ENCODE measurements around the gene MCL1. TPM values are rescaled to one million over a fixed set of nuclear protein-coding genes. Genes with fewer than 3 reads are reported as not detected.
A peak's percentile ranks its signal among the peaks of the same experiment; 100 is the strongest.

Gene MCL1
- total and polyA plus RNA-seq, 10 of the 15 experiments (the other 5 are each of a cell fraction or from before 2014, with no cell fraction given): 18.1 to 148 (median 86.4) TPM

- TF ChIP-seq CBX5 (IDR thresholded peaks at IDR 0.05; ENCODE audit: low read depth) (no peak), RAD51 (IDR thresholded peaks at IDR 0.05) (0 out of 2 replicates have a peak, but pooled peaks have one; percentile 10), TCF7 (IDR thresholded peaks at IDR 0.05; ENCODE audit: borderline replicate concordance) (no peak), TCF12 (IDR thresholded peaks at IDR 0.05; ENCODE audit: low read depth, low read length) (peak; percentile 100), TBL1XR1 (IDR thresholded peaks at IDR 0.05; ENCODE audit: low read depth, low read length) (peak; percentile 100), GATAD2B (conservative IDR thresholded peaks at IDR 0.05; ENCODE audit: low read depth) (0 out of 2 replicates have a peak, but pooled peaks have one; percentile 49), TCF3 (IDR thresholded peaks at IDR 0.05; ENCODE audit: borderline replicate concordance, insufficient read depth, low read depth, low read length) (peak; percentile 99), BRCA1 (IDR thresholded peaks at IDR 0.05; ENCODE audit: low read depth, low read length) (0 out of 2 replicates have a peak, but pooled peaks have one; percentile 5), EZH2 (IDR thresholded peaks at IDR 0.05; ENCODE audit: borderline replicate concordance, control insufficient read depth, low read depth, low read length) (no peak), ZBTB4 (CRISPR knock-in tag; IDR thresholded peaks at IDR 0.05) (no peak), ATF3 (IDR thresholded peaks at IDR 0.05; ENCODE audit: borderline replicate concordance, extremely low read depth, low read depth, low read length) (no peak), MEF2A (IDR thresholded peaks at IDR 0.05; ENCODE audit: insufficient read depth, low read depth, low read length) (peak; percentile 100), GABPA (IDR thresholded peaks at IDR 0.05; ENCODE audit: low read depth) (no peak), RAD21 (IDR thresholded peaks at IDR 0.05; ENCODE audit: insufficient read depth, low read depth, low read length) (no peak; the same call in 1 of the 2 replicates), RELB (IDR thresholded peaks at IDR 0.05; ENCODE audit: low read depth) (peak; percentile 11; the same call in 1 of the 2 replicates), MEF2B (IDR thresholded peaks at IDR 0.05; ENCODE audit: partially characterized antibody, poor library complexity, severe bottlenecking) (peak; percentile 97), STAT3 (IDR thresholded peaks at IDR 0.05; ENCODE audit: low read depth, low read length) (peak; percentile 98), BCL3 (IDR thresholded peaks at IDR 0.05; ENCODE audit: borderline replicate concordance, insufficient read depth, low read depth, low read length, poor library complexity, severe bottlenecking) (peak; percentile 94)
Measured at GRCh38 chr1:150562446-150563339, 16.7 kb downstream of the MCL1 start (continued).
